Osteoblast (primary cell): Measurements from ENCODE around the gene SPRN. TPM values are rescaled to one million over a fixed set of nuclear protein-coding genes. Genes with fewer than 3 reads are reported as not detected.
A peak's percentile ranks its signal among the peaks of the same experiment; 100 is the strongest.

Experiments used
- DNase-seq: peaks from one replicate; pipeline ENCODE4 v3.0.0; 2011; ENCODE audit warnings: low spot score, mixed read lengths; ENCODE audit not compliant: insufficient read length; ENCODE audit errors: missing footprints
- H2AFZ ChIP-seq: 2 replicates; pipeline ENCODE4 v1.6.0; 2011; ENCODE audit warnings: mild to moderate bottlenecking, low read length
- H3K27ac ChIP-seq: 2 replicates; pipeline ENCODE4 v1.5.1; 2011; ENCODE audit warnings: mild to moderate bottlenecking, low read depth, low read length, moderate library complexity
- H3K27me3 ChIP-seq: 2 replicates; pipeline ENCODE4 v1.6.0; 2012; ENCODE audit warnings: mild to moderate bottlenecking, control low read depth, inconsistent platforms, low read length, moderate library complexity; ENCODE audit not compliant: insufficient read depth
- H3K36me3 ChIP-seq: 2 replicates; pipeline ENCODE4 v1.5.1; 2011; ENCODE audit warnings: mild to moderate bottlenecking, low read length, control low read depth, moderate library complexity; ENCODE audit not compliant: insufficient read depth
- H3K4me1 ChIP-seq: 2 replicates; pipeline ENCODE4 v1.5.1; 2011; ENCODE audit warnings: mild to moderate bottlenecking, low read length, control low read depth, moderate library complexity; ENCODE audit not compliant: insufficient read depth
- H3K4me2 ChIP-seq: 2 replicates; pipeline ENCODE4 v1.6.0; 2011; ENCODE audit warnings: mild to moderate bottlenecking, low read length; ENCODE audit not compliant: insufficient read depth
- H3K4me3 ChIP-seq: fragments of 200-600 bp; sonication (generic); 3 replicates; pipeline ENCODE4 v1.5.1; 2012; ENCODE audit warnings: mild to moderate bottlenecking, low read length, inconsistent platforms; ENCODE audit not compliant: insufficient read depth
- H3K79me2 ChIP-seq: 2 replicates; pipeline ENCODE4 v1.6.0; 2012; ENCODE audit warnings: mild to moderate bottlenecking, low read length, control low read depth, inconsistent platforms; ENCODE audit not compliant: insufficient read depth
- H3K9me3 ChIP-seq: 2 replicates; pipeline ENCODE4 v1.5.1; 2011; ENCODE audit warnings: low read depth, low read length, control low read depth
- H4K20me1 ChIP-seq: 2 replicates; pipeline ENCODE4 v1.6.0; 2012; ENCODE audit warnings: mild to moderate bottlenecking, low read length, control low read depth; ENCODE audit not compliant: insufficient read depth
- total RNA-seq: library from RNA; depleted of rRNA; stranded (reverse); fragments of >200 nt; gene quantifications from 2 replicates; pipeline ENCODE4 v1.2.3, GENCODE V29; 2012
- TF ChIP-seq, protein P1 (sequence below): IDR thresholded peaks from 2 replicates; pipeline ENCODE4 v1.5.1; 2011; ENCODE audit warnings: mild to moderate bottlenecking, low read depth, low read length, moderate library complexity; ENCODE audit errors: extremely low read depth

The SPRN gene
- total RNA-seq, 1 donor: under 0.01 TPM

GRCh38 chr10:133458021-133458709 is 33.7 kb upstream of the SPRN start:
- Histone ChIP-seq H3K4me2 (no peak overlapping the region), H3K36me3 (no peaks in the 10 kb centered on the region), H3K79me2 (no peaks in the 10 kb centered on the region), H3K27me3 (no peaks in the 10 kb centered on the region), H3K4me3 (no peak overlapping the region), H3K9me3 (no peaks in the 10 kb centered on the region), H3K27ac (no peak overlapping the region), H4K20me1 (no peaks in the 10 kb centered on the region), H3K4me1 (no peaks in the 10 kb centered on the region), H2AFZ (no peak overlapping the region)
- peak; percentile 83 for DNase-seq
- TF ChIP-seq, protein P1, sequence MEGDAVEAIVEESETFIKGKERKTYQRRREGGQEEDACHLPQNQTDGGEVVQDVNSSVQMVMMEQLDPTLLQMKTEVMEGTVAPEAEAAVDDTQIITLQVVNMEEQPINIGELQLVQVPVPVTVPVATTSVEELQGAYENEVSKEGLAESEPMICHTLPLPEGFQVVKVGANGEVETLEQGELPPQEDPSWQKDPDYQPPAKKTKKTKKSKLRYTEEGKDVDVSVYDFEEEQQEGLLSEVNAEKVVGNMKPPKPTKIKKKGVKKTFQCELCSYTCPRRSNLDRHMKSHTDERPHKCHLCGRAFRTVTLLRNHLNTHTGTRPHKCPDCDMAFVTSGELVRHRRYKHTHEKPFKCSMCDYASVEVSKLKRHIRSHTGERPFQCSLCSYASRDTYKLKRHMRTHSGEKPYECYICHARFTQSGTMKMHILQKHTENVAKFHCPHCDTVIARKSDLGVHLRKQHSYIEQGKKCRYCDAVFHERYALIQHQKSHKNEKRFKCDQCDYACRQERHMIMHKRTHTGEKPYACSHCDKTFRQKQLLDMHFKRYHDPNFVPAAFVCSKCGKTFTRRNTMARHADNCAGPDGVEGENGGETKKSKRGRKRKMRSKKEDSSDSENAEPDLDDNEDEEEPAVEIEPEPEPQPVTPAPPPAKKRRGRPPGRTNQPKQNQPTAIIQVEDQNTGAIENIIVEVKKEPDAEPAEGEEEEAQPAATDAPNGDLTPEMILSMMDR: no peak

DNA sequence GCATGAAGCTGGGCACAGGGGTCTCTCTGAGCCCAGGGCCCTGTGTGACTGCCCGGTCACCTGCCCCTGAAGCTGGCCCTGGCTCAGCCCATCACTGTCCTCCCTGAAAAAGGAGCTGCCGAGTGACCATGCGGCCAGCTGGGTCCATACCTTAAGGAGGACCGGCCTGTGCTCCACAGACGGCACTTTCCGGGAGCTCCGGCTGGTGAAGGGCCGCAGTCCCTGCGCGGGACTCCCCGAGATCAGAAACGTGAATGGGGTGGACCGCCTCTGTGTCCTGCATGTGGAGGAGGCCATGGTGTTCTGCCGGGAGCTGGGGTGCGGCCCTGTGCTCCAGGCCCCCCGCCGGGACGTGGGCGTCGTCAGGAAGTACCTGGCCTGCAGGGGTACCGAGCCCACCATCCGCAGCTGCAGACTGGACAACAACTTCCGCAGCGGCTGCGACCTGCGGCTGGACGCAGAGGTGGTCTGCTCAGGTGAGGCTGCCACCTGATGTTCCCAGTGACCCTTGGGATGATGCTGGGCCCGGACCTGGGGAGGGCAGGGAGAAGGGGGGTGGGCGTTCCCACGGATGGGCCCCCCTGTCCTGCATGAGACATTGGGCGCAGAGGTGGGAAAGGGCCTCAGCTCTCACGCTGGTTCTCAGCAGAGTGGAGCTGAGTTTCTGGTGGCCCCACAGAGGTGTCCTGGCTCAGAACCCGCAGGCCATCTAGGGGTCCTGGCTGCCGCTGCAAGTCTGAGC is 32.8 kb upstream of the SPRN start:
- Histone ChIP-seq H3K4me1 (no peaks in the 10 kb centered on the region), H2AFZ (no peak overlapping the region), H3K27me3 (no peaks in the 10 kb centered on the region), H3K4me2 (no peak overlapping the region), H3K4me3 (no peak overlapping the region), H3K27ac (no peak overlapping the region), H4K20me1 (no peaks in the 10 kb centered on the region), H3K9me3 (no peaks in the 10 kb centered on the region), H3K36me3 (no peaks in the 10 kb centered on the region), H3K79me2 (no peaks in the 10 kb centered on the region)
- DNase-seq: peak; percentile 56
- TF ChIP-seq, protein P1: no peak

- Histone ChIP-seq H4K20me1 (no peaks in the 10 kb centered on the region), H3K4me1 (no peaks in the 10 kb centered on the region), H3K4me3 (no peak overlapping the region), H3K79me2 (no peaks in the 10 kb centered on the region), H3K9me3 (no peaks in the 10 kb centered on the region), H3K36me3 (no peaks in the 10 kb centered on the region), H3K27ac (no peak overlapping the region), H2AFZ (no peak overlapping the region), H3K4me2 (no peak overlapping the region), H3K27me3 (no peaks in the 10 kb centered on the region)
- TF ChIP-seq, protein P1: no peak
- DNase-seq: peak; percentile 72
Observed at GRCh38 chr10:133456041-133456951, 31.9 kb upstream of the SPRN start.
